ENCODE measurements around the gene PCK2.

Gene PCK2

DNA sequence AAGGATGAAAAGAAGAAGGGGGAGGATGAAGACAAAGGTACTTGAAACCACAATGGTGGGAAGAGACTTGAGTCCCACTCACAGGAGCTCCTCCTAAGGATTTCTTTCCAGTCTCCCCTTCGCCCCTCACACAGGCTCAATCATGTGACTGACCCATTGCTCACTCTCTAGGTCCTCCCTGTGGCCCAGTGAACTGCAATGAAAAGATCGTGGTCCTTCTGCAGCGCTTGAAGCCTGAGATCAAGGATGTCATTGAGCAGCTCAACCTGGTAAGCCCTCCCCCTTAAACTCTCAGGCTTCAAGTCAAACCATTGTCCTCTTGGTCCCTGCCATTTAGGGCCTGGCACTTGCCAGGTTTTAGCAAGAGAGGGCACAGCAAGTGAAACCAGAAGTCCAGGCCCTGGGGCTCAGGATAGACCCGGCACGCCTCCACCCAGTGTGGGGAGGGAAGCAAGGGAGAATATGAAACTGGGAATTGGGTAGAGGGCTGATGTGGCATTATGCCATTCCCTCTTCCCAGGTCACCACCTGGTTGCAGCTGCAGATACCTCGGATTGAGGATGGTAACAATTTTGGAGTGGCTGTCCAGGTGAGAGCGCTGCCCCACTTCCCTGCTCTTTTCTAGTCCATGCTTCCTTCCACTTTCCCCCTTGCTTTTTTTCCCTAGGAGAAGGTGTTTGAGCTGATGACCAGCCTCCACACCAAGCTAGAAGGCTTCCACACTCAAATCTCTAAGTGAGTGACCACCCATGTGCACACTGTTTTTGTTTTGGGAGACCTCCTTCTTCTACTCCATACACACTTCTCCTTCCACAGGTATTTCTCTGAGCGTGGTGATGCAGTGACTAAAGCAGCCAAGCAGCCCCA lies 43.7 kb downstream of the PCK2 start:
- no peak for DNase-seq

DNA sequence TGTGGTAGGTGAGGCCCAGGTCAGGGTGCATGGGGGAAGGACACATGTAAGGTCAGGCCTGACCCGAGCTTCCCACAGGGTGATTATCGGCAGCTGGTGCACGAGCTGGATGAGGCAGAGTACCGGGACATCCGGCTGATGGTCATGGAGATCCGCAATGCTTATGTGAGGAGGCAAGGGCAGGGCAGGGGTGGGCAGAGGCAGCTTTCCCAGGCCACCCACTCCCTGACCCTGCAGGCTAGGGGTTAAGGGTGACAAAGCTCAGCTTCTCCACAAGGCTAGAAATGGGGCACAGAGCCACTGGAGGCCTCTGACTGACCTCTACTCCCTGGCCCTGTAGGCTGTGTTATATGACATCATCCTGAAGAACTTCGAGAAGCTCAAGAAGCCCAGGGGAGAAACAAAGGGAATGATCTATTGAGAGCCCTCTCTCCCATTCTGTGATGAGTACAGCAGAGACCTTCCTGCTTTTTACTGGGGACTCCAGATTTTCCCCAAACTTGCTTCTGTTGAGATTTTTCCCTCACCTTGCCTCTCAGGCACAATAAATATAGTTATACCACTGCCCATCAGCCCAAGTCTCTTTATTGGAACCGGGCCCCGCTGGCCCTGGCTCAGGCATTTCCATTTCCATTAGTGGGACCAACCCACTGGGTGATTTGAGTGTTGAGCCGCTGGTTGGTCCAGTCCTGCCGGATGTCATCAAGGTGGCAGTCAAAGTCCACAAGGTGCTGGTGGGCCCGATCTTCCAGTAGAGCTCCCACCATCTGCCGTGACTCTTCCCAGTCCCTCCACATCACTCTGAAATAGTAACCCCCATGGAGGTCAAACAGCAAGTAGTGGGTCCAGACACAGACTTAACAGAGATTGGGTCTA lies 44.5 kb downstream of the PCK2 start:
- no peak for DNase-seq

DNA sequence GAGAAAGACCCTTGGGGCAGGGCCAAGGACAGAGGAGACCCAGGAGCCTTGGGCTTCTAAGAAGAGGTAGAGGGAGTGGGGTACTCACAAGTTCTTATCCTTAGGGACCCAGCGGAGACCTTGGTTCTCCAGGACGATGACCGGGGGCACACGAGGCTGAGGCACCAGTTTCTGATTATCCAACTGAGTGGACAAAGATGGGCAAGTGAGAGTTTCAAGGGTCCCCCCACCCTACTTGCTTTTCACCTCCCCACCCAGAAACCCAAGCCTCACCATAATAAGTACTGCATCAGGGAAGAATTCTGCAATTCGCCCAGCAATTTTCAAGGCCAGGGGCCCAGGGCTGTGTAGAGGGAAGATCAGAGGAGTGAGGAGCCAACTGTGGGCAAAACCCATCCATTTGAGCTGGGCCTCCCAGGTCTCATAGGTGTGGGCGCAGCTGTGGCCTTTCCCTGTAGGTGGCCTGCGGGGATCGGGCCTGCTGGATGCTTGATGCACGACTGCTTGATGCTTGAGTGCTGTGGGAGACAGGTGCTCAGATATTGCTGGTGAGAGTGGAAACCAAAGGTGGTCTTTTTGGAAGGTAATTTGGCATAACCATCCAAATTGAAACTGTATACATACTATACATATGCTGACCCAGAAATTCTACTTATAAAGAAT lies 45.3 kb downstream of the PCK2 start:
- DNase-seq, result no peak

DNA sequence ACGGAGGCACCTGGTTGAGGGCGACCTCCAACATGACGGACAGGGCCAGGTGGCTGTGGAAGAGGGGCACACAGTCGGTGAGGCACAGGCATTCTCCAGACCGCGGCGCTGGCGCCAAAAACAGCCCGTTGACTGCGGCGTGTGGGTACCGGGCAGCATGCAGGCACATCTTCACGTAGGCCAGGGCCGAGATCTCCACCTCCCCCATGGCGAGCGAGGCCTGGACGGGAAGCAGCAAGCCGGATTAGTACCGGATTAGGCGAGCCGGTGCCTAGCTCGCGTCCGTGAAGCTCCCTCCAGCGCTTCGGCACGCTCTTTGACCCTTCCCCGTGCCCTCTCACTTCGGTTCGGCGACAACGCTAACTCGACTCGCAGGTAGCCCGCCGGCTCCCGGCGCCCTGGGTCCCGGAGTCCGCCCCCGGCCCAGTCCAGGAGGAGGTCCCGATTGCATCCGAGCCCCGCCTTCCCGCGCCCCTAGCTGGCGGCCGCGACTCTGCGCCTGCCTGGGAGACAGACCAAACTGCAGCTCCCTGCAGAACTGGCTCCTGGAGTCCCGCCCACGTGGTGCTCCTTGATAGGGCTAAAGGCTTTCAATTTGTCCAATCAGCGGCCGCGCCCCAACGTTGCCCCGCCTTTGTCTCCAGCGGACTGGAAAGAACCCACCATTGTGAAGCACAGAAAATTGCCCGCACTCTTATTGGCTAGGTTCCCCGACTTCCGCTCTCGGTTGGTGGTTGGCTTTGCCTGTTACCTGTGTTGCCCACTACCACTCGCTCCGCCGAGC lies 47.2 kb downstream of the PCK2 start, which contains the start of gene EMC9:
TSS of gene EMC9 (minus strand) at position 495 of the 784 bp plus-strand sequence. CDS start at position 208, 287 bp downstream.
- peak; percentile 99 for DNase-seq

DNA sequence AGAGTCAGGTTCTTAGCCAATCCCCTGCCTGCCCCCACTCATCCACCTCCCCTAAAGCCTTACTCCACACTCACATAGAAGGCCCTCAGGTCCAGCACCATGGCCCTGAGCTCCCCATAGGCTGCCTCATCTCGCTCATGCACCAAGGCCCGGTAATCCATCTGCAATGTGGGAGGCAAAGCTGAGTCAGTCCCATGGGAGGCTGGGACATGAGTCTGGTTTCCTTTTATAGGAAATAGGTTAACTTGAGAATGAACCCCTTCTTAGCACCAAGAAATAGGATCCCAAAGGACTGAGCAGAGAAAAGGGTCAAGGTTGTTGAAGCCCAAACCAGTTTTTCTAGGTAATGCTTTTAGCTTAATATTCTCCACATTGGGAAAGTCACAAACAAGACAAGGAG lies 49.4 kb downstream of the PCK2 start:
- DNase-seq, result peak; percentile 82

DNA sequence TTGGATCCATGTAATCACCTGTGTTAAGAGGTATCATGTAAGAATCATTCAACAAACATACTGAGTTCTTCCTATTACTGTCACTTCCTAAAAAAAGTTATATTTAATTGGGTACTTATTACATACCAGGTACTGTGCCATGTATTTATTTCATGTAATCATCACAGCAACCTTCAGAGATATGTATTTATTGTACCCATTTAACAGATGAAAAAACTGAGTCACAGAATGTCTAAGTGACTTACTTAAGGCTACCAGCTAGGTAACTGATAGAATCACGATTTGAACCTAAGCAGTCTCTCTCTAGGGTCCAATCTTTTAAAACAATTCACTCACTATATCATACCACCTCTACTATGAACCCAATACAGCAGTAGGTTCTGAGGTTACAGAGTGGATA lies 50.3 kb downstream of the PCK2 start:
- no peak for DNase-seq

DNA sequence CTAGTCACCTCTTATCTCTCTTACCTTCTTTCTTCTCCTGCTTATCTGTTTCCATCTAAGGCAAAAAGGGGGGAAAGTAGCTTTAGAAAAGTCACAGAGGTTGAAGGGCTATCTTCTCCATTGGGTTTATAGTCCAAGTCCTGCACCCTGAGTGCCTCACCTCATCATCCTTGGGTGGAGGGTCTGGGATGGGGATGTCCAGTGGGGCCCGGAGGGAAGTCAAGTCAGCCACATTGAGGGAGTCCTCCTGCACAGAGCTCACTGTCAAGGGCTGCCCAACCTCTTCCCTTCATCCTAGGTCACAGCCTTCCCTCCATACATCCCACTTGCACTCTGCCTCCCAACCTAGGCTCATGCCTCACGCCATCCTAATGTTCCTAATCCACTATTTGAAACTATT lies 51.1 kb downstream of the PCK2 start:
- no peak for DNase-seq

DNA sequence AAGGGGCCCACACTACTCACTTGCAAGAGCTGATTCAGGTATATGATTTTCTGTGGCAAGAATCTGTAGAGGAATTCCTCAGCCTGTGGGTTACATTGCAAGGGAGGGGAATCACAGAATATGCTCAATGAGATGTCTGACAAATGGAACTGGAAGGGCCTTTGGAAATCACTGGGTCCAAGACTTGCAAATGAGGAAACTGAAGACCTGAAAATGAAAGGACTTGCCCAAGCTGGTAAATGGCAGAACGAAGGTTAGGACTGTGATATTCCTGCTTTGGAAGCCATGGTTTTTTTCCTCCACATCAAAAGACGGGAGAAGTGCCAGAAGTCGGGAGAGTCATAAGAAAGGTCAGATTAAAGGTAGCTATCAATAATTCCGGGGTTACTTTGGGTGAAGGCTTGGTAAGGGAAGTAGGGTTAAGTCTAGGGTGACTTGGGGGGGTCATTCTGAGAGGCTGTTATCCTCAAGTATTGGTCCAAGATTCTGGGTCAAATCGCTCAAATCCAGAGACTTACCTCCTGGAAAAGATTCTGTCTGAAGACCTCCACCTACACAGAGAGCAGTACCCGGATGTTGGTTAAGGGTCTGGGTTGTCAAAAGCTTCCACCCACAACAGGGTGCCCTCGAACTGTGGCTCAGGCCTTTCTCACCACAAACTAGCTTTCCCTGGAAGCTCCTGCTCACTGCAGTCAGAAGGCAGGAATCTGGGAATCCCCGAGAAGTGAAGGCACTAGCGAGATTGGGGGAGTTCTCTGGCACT lies 51.8 kb downstream of the PCK2 start:
- no peak for DNase-seq

DNA sequence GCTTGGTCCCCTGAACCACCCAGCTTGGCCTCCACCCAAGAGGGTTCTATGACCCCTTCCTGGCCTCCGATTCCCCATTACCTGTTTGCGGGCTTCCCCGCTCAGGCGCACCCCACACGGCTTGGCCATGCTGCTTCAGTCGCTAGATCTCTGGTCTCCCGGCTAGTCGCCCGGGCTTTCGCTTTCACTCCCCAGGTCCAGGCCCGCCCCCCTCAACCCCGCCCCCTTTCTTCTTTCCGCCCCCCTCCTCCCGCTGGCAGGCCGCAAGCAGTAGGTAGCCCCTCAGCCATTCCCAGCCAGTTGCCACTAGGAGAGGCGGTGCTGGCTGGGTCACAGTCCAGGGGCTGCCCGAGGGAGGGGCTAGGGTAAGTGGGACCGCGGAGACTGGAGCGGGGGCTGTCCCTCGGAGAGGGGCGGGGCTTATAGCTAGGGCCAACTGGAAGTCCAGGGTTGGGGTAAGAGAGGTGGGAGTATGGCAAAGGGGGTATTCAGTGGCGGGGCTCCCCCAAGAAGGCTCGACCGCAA lies 52.4 kb downstream of the PCK2 start, which contains the start of gene PSME2:
TSS of gene PSME2 (minus strand) at position 158 of the 525 bp plus-strand sequence. CDS start at position 129, 29 bp downstream.
- DNase-seq, result peak; percentile 99

DNA sequence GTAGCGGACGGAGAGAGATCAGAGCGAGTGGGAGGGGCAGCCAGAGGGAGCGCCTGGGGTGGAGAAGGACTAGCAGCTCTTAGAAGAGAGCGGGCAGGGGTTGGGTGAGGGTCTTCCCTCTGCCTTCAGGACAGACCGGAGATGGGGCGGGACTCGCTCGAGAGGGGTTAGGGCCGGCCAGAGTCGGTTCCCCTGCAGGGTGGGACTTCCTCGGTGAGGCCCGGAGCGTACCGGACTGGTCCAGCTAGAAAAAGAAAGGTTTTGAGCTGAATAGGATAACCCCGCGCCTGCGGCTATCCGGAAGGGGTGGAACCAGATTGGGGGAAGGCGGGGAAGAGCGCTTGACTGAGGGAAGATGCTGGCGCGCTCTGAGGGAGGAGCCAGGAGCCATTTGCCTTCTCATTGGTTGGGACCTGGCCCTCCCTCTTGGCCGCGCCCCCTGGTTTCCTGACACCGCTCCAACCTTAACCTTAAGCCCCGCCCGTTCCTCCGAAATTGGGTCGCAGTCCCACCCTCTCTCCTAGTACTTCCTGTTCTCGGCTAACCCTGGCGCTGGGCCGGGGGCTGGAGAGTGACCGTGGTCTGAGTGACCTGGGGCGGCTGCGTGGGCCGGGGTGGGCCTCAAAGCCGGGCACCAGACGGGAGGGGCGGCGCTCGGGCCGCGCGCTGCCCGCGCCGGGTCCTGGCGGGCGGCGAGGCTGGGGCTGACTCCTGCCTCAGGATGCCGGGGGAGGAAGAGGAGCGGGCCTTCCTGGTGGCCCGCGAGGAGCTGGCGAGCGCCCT lies 53.1 kb downstream of the PCK2 start, which contains the start of gene RNF31:
TSS of gene RNF31 (plus strand) at position 521 of the 783 bp plus-strand sequence. CDS start at position 722, 201 bp downstream.
- peak; percentile 98 for DNase-seq

DNA sequence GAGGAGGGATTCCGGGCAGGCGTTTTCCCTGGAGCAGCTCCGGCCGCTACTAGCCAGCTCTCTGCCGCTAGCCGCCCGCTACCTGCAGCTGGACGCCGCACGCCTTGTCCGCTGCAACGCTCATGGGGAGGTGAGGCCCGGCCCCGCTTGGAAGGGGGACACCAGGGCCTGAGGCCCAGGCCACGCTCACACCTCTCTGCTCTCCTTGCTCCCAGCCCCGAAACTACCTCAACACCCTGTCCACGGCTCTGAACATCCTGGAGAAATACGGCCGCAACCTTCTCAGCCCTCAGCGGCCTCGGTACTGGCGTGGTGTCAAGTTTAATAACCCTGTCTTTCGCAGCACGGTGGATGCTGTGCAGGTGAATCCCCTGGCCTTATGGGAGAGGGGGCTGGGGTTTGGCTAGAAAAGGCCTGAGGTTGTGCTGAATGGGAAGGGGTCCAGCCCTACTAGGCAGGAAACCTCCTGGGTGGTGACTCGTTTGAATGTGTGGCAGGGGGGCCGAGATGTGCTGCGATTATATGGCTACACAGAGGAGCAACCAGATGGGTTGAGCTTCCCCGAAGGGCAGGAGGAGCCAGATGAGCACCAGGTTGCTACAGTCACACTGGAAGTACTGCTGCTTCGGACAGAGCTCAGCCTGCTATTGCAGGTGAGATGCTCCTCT lies 53.8 kb downstream of the PCK2 start:
- DNase-seq, result no peak

DNA sequence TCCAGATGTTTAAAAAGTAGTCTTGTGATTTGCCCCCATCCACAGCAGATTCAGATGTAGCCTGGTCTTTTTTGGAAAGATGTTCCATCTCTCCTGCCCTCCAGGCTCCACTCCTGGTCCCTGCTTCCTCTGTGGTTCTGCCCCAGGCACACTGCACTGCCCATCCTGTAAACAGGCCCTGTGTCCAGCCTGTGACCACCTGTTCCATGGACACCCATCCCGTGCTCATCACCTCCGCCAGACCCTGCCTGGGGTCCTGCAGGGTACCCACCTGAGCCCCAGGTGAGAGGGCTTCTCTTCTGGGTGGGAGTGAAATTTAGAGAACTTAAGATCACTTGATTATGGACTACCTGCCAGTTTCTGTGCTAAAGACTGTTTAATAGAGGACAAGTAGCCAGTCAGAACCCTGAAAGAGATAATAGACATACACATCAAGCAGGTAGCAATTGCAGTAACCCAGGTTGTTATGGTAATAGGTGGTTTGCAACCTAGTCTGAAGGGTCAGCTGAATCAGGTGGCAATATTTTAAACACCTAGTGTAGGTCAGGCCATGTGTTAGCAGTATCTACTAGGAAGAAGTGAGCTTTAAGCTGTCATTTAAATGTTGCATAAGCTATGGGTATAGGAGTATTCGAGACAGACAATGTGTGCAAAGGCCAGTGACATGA lies 55.3 kb downstream of the PCK2 start:
- no peak for DNase-seq

DNA sequence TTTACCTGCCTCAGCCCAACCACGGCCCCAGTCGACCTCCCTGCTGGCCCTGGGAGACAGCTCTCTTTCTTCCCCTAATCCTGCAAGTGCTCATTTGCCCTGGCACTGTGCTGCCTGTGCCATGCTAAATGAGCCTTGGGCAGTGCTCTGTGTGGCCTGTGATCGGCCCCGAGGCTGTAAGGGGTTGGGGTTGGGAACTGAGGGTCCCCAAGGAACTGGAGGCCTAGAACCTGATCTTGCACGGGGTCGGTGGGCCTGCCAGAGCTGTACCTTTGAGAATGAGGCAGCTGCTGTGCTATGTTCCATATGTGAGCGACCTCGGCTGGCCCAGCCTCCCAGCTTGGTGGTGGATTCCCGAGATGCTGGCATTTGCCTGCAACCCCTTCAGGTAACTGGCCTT lies 56.0 kb downstream of the PCK2 start:
- no peak for DNase-seq

DNA sequence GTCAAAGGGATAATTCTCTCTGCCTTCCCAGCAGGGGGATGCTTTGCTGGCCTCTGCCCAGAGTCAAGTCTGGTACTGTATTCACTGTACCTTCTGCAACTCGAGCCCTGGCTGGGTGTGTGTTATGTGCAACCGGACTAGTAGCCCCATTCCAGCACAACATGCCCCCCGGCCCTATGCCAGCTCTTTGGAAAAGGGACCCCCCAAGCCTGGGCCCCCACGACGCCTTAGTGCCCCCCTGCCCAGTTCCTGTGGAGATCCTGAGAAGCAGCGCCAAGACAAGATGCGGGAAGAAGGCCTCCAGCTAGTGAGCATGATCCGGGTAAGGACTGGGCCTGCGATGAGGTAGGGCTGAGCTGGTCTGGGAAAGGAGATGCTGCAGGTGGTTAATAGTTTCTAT lies 56.5 kb downstream of the PCK2 start:
- DNase-seq, result no peak

DNA sequence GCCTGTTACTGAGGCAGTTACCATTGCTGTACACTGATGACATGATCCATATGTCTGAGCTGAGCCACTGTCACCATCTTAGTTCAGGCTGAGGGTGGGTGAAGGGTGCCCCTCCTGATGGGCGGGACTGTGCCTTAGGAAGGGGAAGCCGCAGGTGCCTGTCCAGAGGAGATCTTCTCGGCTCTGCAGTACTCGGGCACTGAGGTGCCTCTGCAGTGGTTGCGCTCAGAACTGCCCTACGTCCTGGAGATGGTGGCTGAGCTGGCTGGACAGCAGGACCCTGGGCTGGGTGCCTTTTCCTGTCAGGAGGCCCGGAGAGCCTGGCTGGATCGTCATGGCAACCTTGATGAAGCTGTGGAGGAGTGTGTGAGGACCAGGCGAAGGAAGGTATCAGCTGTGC lies 56.9 kb downstream of the PCK2 start:
- no peak for DNase-seq

DNA sequence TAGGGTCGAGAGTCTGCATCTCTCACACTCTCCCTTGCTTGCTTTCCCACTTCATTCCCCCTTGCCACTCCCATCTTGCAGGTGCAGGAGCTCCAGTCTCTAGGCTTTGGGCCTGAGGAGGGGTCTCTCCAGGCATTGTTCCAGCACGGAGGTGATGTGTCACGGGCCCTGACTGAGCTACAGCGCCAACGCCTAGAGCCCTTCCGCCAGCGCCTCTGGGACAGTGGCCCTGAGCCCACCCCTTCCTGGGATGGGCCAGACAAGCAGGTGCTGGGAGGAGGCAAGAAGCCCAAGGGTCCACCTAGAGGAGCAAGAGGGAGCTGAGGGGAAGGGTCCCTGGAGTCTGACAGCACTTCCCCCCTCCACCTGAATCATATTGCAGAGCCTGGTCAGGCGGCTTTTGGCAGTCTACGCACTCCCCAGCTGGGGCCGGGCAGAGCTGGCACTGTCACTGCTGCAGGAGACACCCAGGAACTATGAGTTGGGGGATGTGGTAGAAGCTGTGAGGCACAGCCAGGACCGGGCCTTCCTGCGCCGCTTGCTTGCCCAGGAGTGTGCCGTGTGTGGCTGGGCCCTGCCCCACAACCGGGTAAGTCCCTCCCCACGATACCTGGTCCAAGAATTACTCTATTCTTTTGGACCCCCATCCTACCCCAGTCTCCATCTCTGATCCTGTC lies 57.4 kb downstream of the PCK2 start:
- no peak for DNase-seq
